GM12875 (cell line): ENCODE data around the gene LSR.
"Not testable (repeated sequence)": the region's sequence is repeated elsewhere in the genome, so short reads cannot be mapped to it uniquely, and the experiment has no call there.

ENCODE experiments used
- H3K4me3 ChIP-seq: one replicate; pipeline ENCODE4 v1.5.1; 2011; ENCODE audit warnings: low read depth, low read length, control low read depth
- CTCF ChIP-seq: IDR thresholded peaks from 2 replicates; pipeline ENCODE4 v1.5.1; 2011; ENCODE audit warnings: low read depth, mild to moderate bottlenecking, control low read depth, inconsistent platforms, low read length, moderate library complexity, borderline replicate concordance; ENCODE audit not compliant: insufficient read depth

LSR gene

GRCh38 chr19:35278578-35279284 lies 29.9 kb downstream of the LSR start:
- no peak for TF ChIP-seq CTCF
- no peak overlapping the region for H3K4me3 ChIP-seq

- no peak for TF ChIP-seq CTCF
- no peak overlapping the region for H3K4me3 ChIP-seq
Observed at GRCh38 chr19:35279374-35279773, 30.6 kb downstream of the LSR start.

- TF ChIP-seq CTCF = no peak
- H3K4me3 ChIP-seq = no peak overlapping the region
Observed at GRCh38 chr19:35279985-35280821, 31.4 kb downstream of the LSR start.

GRCh38 chr19:35281303-35281702 lies 32.5 kb downstream of the LSR start:
- TF ChIP-seq CTCF = no peak
- H3K4me3 ChIP-seq = no peak overlapping the region

GRCh38 chr19:35284153-35285094 lies 35.6 kb downstream of the LSR start:
- H3K4me3 ChIP-seq = no peak overlapping the region
- TF ChIP-seq CTCF = no peak

- no peak for TF ChIP-seq CTCF
- no peak overlapping the region for H3K4me3 ChIP-seq
Observed at GRCh38 chr19:35285095-35285449, 36.3 kb downstream of the LSR start.

GRCh38 chr19:35285465-35285864 lies 36.7 kb downstream of the LSR start:
- not testable (repeated sequence) for H3K4me3 ChIP-seq

GRCh38 chr19:35286101-35286500 lies 37.3 kb downstream of the LSR start:
- H3K4me3 ChIP-seq = not testable (repeated sequence)
